HEK293T (cell line): ENCODE data around the gene TTC13.

Experiments
- CTCF ChIA-PET: fragments of 350-600 bp; formaldehyde crosslinking; extraction: SDS; loops from one replicate; lab custom pipeline; 2021; ENCODE audit warnings: antibody characterized with exemption, inconsistent platforms; lab: Yijun Ruan, JAX
- POLR2A ChIA-PET: fragments of 350-600 bp; formaldehyde crosslinking; extraction: SDS; loops from one replicate; lab custom pipeline; 2020; ENCODE audit warnings: antibody characterized with exemption, inconsistent platforms; lab: Yijun Ruan, JAX
- DNase-seq: peaks from one replicate; pipeline ENCODE4 v3.0.0; 2012; ENCODE audit warnings: mixed read lengths; ENCODE audit errors: extremely low spot score
- ARNT ChIP-seq: fragments of 450-650 bp; IDR thresholded peaks from 2 replicates; pipeline ENCODE4 v1.6.1; 2017; ENCODE audit warnings: mild to moderate bottlenecking
- BHLHE40 ChIP-seq: fragments of 450-650 bp; IDR thresholded peaks from 2 replicates; pipeline ENCODE4 v1.6.1; 2016; ENCODE audit warnings: mild to moderate bottlenecking, moderate library complexity, borderline replicate concordance
- CTBP1 ChIP-seq: fragments of 450-650 bp; IDR thresholded peaks from 2 replicates; pipeline ENCODE4 v1.6.1; 2016; ENCODE audit warnings: borderline replicate concordance
- ELF4 ChIP-seq: fragments of 450-650 bp; IDR thresholded peaks from 2 replicates; pipeline ENCODE4 v1.6.1; 2017; ENCODE audit warnings: antibody characterized with exemption
- FOXA1 ChIP-seq: fragments of 450-650 bp; IDR thresholded peaks from 2 replicates; pipeline ENCODE4 v1.6.1; 2016; ENCODE audit warnings: mild to moderate bottlenecking
- FOXK2 ChIP-seq: fragments of 450-650 bp; IDR thresholded peaks from 2 replicates; pipeline ENCODE4 v1.6.1; 2016; ENCODE audit warnings: mild to moderate bottlenecking
- FOXM1 ChIP-seq: fragments of 450-650 bp; IDR thresholded peaks from 2 replicates; pipeline ENCODE4 v1.6.1; 2017; ENCODE audit warnings: mild to moderate bottlenecking, borderline replicate concordance
- HDGF ChIP-seq: fragments of 450-650 bp; IDR thresholded peaks from 2 replicates; pipeline ENCODE4 v1.6.1; 2017; ENCODE audit warnings: antibody characterized with exemption, borderline replicate concordance
- L3MBTL2 ChIP-seq: fragments of 450-650 bp; conservative IDR thresholded peaks from 2 replicates; pipeline ENCODE4 v1.6.1; 2016; ENCODE audit warnings: mild to moderate bottlenecking
- LEF1 ChIP-seq: fragments of 450-650 bp; IDR thresholded peaks from 2 replicates; pipeline ENCODE4 v1.6.1; 2017; ENCODE audit warnings: mild to moderate bottlenecking, borderline replicate concordance
- NFRKB ChIP-seq: fragments of 450-650 bp; IDR thresholded peaks from 2 replicates; pipeline ENCODE4 v1.6.1; 2016; ENCODE audit warnings: mild to moderate bottlenecking, moderate library complexity
- PKNOX1 ChIP-seq: fragments of 450-650 bp; IDR thresholded peaks from 2 replicates; pipeline ENCODE4 v1.6.1; 2016
- SP1 ChIP-seq: fragments of 450-650 bp; IDR thresholded peaks from 2 replicates; pipeline ENCODE4 v1.6.1; 2017
- SUZ12 ChIP-seq: fragments of 450-650 bp; IDR thresholded peaks from 2 replicates; pipeline ENCODE4 v1.6.1; 2016; ENCODE audit warnings: mild to moderate bottlenecking
- TARDBP ChIP-seq: fragments of 450-650 bp; IDR thresholded peaks from 2 replicates; pipeline ENCODE4 v1.6.1; 2016
- ZNF384 ChIP-seq: fragments of 450-650 bp; IDR thresholded peaks from 2 replicates; pipeline ENCODE4 v1.6.1; 2016

Gene TTC13

DNA sequence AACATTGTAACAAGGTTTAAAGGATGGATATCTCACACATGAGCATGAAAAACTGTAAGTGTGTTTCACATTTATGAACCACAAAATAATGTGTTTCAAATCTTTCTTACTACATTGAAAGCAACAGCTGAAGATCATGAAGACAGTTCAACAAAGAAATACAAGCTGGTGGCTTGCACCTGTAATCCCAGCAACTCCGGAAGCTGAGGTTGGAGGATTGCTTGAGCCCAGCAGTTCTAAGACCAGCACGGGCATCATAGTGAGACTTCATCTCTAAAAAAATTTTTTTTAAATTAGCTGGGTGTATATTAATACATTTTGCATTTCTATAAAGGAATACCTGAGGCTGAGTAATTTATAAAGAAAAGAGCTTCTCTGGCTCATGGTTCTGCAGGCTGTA, 83.2 kb downstream of the TTC13 start:
- TF ChIP-seq TARDBP (no peak), CTBP1 (no peak), FOXK2 (no peak), SP1 (no peak), BHLHE40 (no peak), LEF1 (no peak), PKNOX1 (no peak), FOXA1 (no peak), ZNF384 (no peak), L3MBTL2 (no peak), HDGF (no peak), SUZ12 (no peak), ARNT (no peak), FOXM1 (no peak), NFRKB (no peak), ELF4 (no peak)
- POLR2A ChIA-PET: interaction anchor here (1.6 kb wide), 1 partner anchor 28 kb away, joined by 3 read pairs; no protein-coding TSS in a partner anchor
- CTCF ChIA-PET: interaction anchor here (0.6 kb wide), 1 partner anchor 190 kb away, joined by 3 read pairs; no protein-coding TSS in a partner anchor
- no peak for DNase-seq

DNA sequence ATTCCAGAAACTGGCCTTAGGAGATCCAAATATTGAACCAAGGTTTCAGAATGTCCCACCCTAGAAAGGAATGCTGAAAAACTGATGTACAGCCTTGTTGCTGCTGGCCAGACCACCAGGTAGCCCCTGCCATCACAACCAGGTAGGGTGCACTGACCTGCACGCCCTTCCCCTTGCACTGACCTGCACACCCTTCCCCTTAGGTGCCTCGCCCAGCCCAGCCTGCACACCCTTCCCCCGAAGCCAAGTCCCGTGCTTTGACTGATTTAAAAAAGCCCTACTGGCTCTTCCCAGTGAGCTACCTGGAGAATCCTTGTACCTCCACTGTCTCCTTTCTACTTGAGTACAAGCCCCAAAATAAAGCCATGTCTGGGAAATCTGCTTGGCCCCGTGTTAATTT, 84.0 kb downstream of the TTC13 start:
- no peak for DNase-seq
- no peak for TF ChIP-seq ZNF384
- no peak for TF ChIP-seq HDGF
- TF ChIP-seq LEF1: no peak
- TF ChIP-seq CTBP1: no peak
- POLR2A ChIA-PET: no interaction called here
- CTCF ChIA-PET: no interaction called here

DNA sequence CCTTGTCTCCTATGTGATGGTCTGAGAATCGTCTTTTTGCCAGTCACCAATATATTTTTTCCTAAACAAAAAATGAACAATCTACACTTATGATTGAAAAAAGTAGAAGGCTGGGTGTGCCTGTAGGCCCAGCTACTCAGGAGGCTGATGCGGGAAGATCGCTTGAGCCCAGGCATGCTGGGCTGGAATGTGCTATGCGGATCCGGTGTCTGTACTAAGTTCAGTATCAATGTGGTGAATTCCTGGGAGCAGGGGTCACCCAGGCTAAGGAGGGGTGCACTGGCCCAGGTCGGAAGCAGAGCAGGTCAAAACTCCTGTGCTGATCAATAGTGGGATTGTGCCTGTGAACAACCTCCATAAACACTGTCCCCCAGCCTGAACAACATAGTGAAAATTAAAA, 84.6 kb downstream of the TTC13 start:
- ChIA-PET POLR2A (no interaction called here), CTCF (interaction anchor here (0.6 kb wide), 2 partner anchors 10 to 22 kb away, joined by 3 read pairs; no protein-coding TSS in a partner anchor)
- no peak for DNase-seq
- TF ChIP-seq HDGF (no peak), BHLHE40 (no peak), L3MBTL2 (no peak), FOXM1 (no peak), FOXK2 (no peak), ELF4 (no peak), CTBP1 (no peak), NFRKB (no peak)

- no peak for TF ChIP-seq NFRKB
- no peak for TF ChIP-seq ELF4
- no peak for TF ChIP-seq LEF1
- no peak for TF ChIP-seq SP1
- no peak for TF ChIP-seq ARNT
- no peak for DNase-seq
- CTCF ChIA-PET: no interaction called here
- POLR2A ChIA-PET: no interaction called here
These were observed 86.6 kb downstream of the TTC13 start for GRCh38 chr1:230892018-230892491.

GRCh38 chr1:230891413-230891812, 87.2 kb downstream of the TTC13 start:
- ChIA-PET CTCF (no interaction called here), POLR2A (no interaction called here)
- no peak for DNase-seq
- TF ChIP-seq L3MBTL2: no peak
- no peak for TF ChIP-seq ARNT
- TF ChIP-seq FOXA1: no peak
- TF ChIP-seq ELF4: no peak
- no peak for TF ChIP-seq FOXK2
- TF ChIP-seq LEF1: no peak
- TF ChIP-seq FOXM1: no peak
- no peak for TF ChIP-seq PKNOX1
- no peak for TF ChIP-seq BHLHE40
- TF ChIP-seq TARDBP: no peak
- no peak for TF ChIP-seq ZNF384
- no peak for TF ChIP-seq HDGF
- TF ChIP-seq SUZ12: no peak
- TF ChIP-seq CTBP1: no peak
- TF ChIP-seq SP1: no peak
- TF ChIP-seq NFRKB: no peak

DNA sequence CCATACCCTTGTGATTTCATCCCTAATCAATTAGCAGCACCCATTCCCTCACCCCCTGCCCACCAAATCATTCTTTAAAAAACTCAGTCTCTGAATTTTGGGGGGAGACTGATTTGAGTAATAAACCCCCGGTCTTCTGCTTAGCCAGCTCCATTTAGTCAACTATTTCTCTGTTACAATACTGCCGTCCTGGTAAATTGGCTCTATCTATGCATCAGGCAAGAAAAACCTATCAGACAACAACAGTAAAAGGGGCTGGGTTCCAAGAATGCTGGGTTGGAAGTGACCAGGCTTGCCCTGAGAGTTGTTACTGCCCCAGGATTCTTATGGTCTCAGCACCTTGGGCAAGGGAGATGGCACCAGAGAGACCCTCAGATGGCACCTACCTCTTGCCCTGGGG, 94.0 kb downstream of the TTC13 start:
- DNase-seq: no peak
- TF ChIP-seq HDGF: no peak
- no peak for TF ChIP-seq SP1
- TF ChIP-seq ELF4: no peak
- TF ChIP-seq TARDBP: no peak
- TF ChIP-seq ARNT: no peak
- CTCF ChIA-PET: no interaction called here
- POLR2A ChIA-PET: no interaction called here

- no peak for TF ChIP-seq ELF4
- no peak for TF ChIP-seq L3MBTL2
- no peak for TF ChIP-seq FOXM1
- no peak for TF ChIP-seq BHLHE40
- no peak for TF ChIP-seq SUZ12
- no peak for TF ChIP-seq TARDBP
- no peak for TF ChIP-seq CTBP1
- TF ChIP-seq ARNT: no peak
- TF ChIP-seq FOXA1: no peak
- TF ChIP-seq ZNF384: no peak
- TF ChIP-seq SP1: no peak
- no peak for TF ChIP-seq NFRKB
- TF ChIP-seq HDGF: no peak
- TF ChIP-seq LEF1: no peak
- POLR2A ChIA-PET: no interaction called here
- DNase-seq: no peak
- CTCF ChIA-PET: interaction anchor here (0.6 kb wide), 1 partner anchor 10 kb away, joined by 3 read pairs; no protein-coding TSS in a partner anchor
These were observed 94.7 kb downstream of the TTC13 start for GRCh38 chr1:230883967-230884366.
